A549 treated with AZD2906 at 1 μM for 4 hours (cell line): Measurements from ENCODE around the gene A3GALT2. TPM values are rescaled to one million over a fixed set of nuclear protein-coding genes. Genes with fewer than 3 reads are reported as not detected.

Experiments used
- total RNA-seq: library from RNA; stranded (reverse); fragments of 200-300 nt; extraction: Qiagen RNA extraction; gene quantifications from 5 replicates; pipeline ENCODE4 v1.2.3, GENCODE V29; 2022

The A3GALT2 gene
- total RNA-seq, result not detected in 5 replicates

DNA sequence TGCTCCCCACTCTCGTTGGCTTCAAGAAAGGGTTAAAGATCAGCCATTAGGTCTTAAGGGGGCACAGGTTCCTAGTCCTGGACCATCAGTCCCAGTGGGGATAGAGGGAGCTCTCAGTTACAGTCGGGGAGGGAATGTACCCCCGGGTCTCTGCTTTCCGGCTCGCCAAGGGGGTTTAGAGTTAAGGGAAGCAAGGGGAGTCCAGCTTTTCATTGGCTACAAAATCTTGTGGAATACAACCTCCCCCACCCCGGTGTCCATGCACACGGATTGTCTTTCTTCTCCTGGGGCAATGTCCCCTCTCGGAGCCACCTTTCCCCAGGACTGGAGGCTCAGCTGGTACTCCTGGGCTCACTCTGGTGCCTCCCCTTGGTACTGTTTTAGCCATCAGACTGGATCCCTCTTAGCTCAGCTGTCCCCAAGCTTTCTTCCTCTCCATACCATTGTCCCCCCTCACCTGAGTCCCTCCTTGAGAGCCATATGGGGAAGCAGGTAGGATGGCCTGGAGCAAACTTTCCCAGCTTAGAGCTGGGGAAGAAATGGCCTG is at the start of gene A3GALT2:
TSS of gene A3GALT2 (minus strand) at position 480 of the 547 bp plus-strand sequence. CDS start at position 480, 0 bp downstream.

Other genes with a start within 250 kb of the A3GALT2 start
- gene AZIN2, start 239.9 kb downstream of the A3GALT2 start, total RNA-seq, result 0.57 to 1.1 TPM (median 0.76 TPM) in 5 replicates
- 1.7 to 2.3 TPM (median 2.1 TPM) in 5 replicates for gene TRIM62, start 139.1 kb downstream of the A3GALT2 start, total RNA-seq
- 9.3 to 12.3 TPM (median 10.8 TPM) in 5 replicates for gene ZNF362, start 64.6 kb downstream of the A3GALT2 start, total RNA-seq
- gene PHC2, start 110.0 kb upstream of the A3GALT2 start, total RNA-seq, result 95.1 to 116 TPM (median 108 TPM) in 5 replicates
- 1.5 to 2.2 TPM (median 1.7 TPM) in 5 replicates for gene ZSCAN20, start 151.5 kb upstream of the A3GALT2 start, total RNA-seq